Measurements from ENCODE around the gene GPC5.
"Not testable (repeated sequence)": the region's sequence is repeated elsewhere in the genome, so short reads cannot be mapped to it uniquely, and the experiment has no call there.

The GPC5 gene

GRCh38 chr13:91845612-91846011 lies 447.2 kb downstream of the GPC5 start:
- DNase-seq, result no peak

GRCh38 chr13:91863699-91864098 lies 465.3 kb downstream of the GPC5 start:
- DNase-seq, result no peak

GRCh38 chr13:91868351-91868750 lies 469.9 kb downstream of the GPC5 start:
- no peak for DNase-seq

GRCh38 chr13:91878491-91878890 lies 480.1 kb downstream of the GPC5 start:
- no peak for DNase-seq

- DNase-seq, result no peak
Observed at GRCh38 chr13:91879360-91879759, 480.9 kb downstream of the GPC5 start.

- no peak for DNase-seq
Observed at GRCh38 chr13:91882918-91883317, 484.5 kb downstream of the GPC5 start.

GRCh38 chr13:91889641-91890040 lies 491.2 kb downstream of the GPC5 start:
- no peak for DNase-seq

- DNase-seq, result no peak
Observed at GRCh38 chr13:91891141-91891540, 492.7 kb downstream of the GPC5 start.

- DNase-seq, result no peak
Observed at GRCh38 chr13:91893040-91893439, 494.6 kb downstream of the GPC5 start.

GRCh38 chr13:91894316-91894715 lies 495.9 kb downstream of the GPC5 start:
- no peak for DNase-seq

GRCh38 chr13:91896547-91896946 lies 498.1 kb downstream of the GPC5 start:
- no peak for DNase-seq

- DNase-seq, result not testable (repeated sequence)
Observed at GRCh38 chr13:91898986-91899385, 500.6 kb downstream of the GPC5 start.

- DNase-seq, result no peak
Observed at GRCh38 chr13:91902291-91902690, 503.9 kb downstream of the GPC5 start.

GRCh38 chr13:91904005-91904404 lies 505.6 kb downstream of the GPC5 start:
- no peak for DNase-seq

- no peak for DNase-seq
Observed at GRCh38 chr13:91904597-91904996, 506.2 kb downstream of the GPC5 start.

- DNase-seq, result no peak
Observed at GRCh38 chr13:91907398-91907797, 509.0 kb downstream of the GPC5 start.

GRCh38 chr13:91909617-91910016 lies 511.2 kb downstream of the GPC5 start:
- no peak for DNase-seq

- no peak for DNase-seq
Observed at GRCh38 chr13:91922969-91923592, 524.7 kb downstream of the GPC5 start.

GRCh38 chr13:91930687-91931086 lies 532.3 kb downstream of the GPC5 start:
- no peak for DNase-seq

GRCh38 chr13:91934354-91934753 lies 535.9 kb downstream of the GPC5 start:
- DNase-seq, result no peak

- DNase-seq, result peak in 10 of 56 donors; percentile 1 to 11 (median 2)
Observed at GRCh38 chr13:91946498-91947070, 548.2 kb downstream of the GPC5 start.

GRCh38 chr13:91948736-91949135 lies 550.3 kb downstream of the GPC5 start:
- DNase-seq, result no peak

- DNase-seq, result no peak
Observed at GRCh38 chr13:91950803-91951202, 552.4 kb downstream of the GPC5 start.

Measured in nucleus accumbens (tissue), 56 donors.